Activated T-cell treated with anti-CD3 and anti-CD28 coated beads for 1 hour (primary cell): Measurements from ENCODE around the gene RELCH.

Source experiments
- DNase-seq: peaks from one replicate; pipeline ENCODE4 v3.0.0-alpha.2; 2020; ENCODE audit warnings: low read depth

The RELCH gene

GRCh38 chr18:62250475-62250874 is 63.4 kb downstream of the RELCH start:
- DNase-seq, result no peak

- no peak for DNase-seq
Observed at GRCh38 chr18:62258093-62258492, 71.0 kb downstream of the RELCH start.

- no peak for DNase-seq
Observed at GRCh38 chr18:62258616-62259015, 71.6 kb downstream of the RELCH start.

- no peak for DNase-seq
Observed at GRCh38 chr18:62262061-62262460, 75.0 kb downstream of the RELCH start.

- no peak for DNase-seq
Observed at GRCh38 chr18:62264984-62265383, 77.9 kb downstream of the RELCH start.

GRCh38 chr18:62277045-62277444 is 90.0 kb downstream of the RELCH start:
- no peak for DNase-seq

GRCh38 chr18:62279561-62279960 is 92.5 kb downstream of the RELCH start:
- DNase-seq, result no peak

GRCh38 chr18:62280058-62280457 is 93.0 kb downstream of the RELCH start:
- DNase-seq, result no peak

GRCh38 chr18:62280786-62281185 is 93.7 kb downstream of the RELCH start:
- no peak for DNase-seq

- no peak for DNase-seq
Observed at GRCh38 chr18:62281684-62282083, 94.6 kb downstream of the RELCH start.

- no peak for DNase-seq
Observed at GRCh38 chr18:62282188-62282629, 95.2 kb downstream of the RELCH start.

GRCh38 chr18:62284637-62285036 is 97.6 kb downstream of the RELCH start:
- DNase-seq, result no peak

- DNase-seq, result no peak
Observed at GRCh38 chr18:62285281-62285680, 98.2 kb downstream of the RELCH start.

GRCh38 chr18:62287781-62288664 is 101.0 kb downstream of the RELCH start:
- DNase-seq, result no peak

- DNase-seq, result no peak
Observed at GRCh38 chr18:62288665-62289008, 101.6 kb downstream of the RELCH start.

GRCh38 chr18:62289047-62289446 is 102.0 kb downstream of the RELCH start:
- DNase-seq, result no peak

- DNase-seq, result no peak
Observed at GRCh38 chr18:62294073-62294472, 107.0 kb downstream of the RELCH start.

GRCh38 chr18:62300359-62300963 is 113.4 kb downstream of the RELCH start:
- no peak for DNase-seq

- DNase-seq, result no peak
Observed at GRCh38 chr18:62301322-62301721, 114.3 kb downstream of the RELCH start.

GRCh38 chr18:62312851-62313250 is 125.8 kb downstream of the RELCH start:
- no peak for DNase-seq

GRCh38 chr18:62318228-62319180 is 131.4 kb downstream of the RELCH start:
- no peak for DNase-seq

- no peak for DNase-seq
Observed at GRCh38 chr18:62321201-62321600, 134.1 kb downstream of the RELCH start.
